Fibroblast of lung (primary cell): ENCODE results near the gene GSTT2. TPM values are rescaled to one million over a fixed set of nuclear protein-coding genes. Genes with fewer than 3 reads are reported as not detected.

ENCODE experiments used
- DNase-seq, 2 donors: peaks; one replicate each; pipeline versions ENCODE4 v3.0.0 to v3.0.0-alpha.2; 2010; ENCODE audit warnings: low read depth in 2 of 2
- H2AFZ ChIP-seq: 2 replicates; pipeline ENCODE4 v1.5.1; 2012; ENCODE audit warnings: low read length, control low read depth, inconsistent platforms
- H3K27ac ChIP-seq: 2 replicates; pipeline ENCODE4 v1.5.1; 2011; ENCODE audit warnings: low read length, control low read depth; ENCODE audit not compliant: insufficient read depth
- H3K27me3 ChIP-seq: 2 replicates; pipeline ENCODE4 v1.5.1; 2011; ENCODE audit warnings: mild to moderate bottlenecking, low read length; ENCODE audit not compliant: control insufficient read depth, insufficient read depth
- H3K36me3 ChIP-seq: 2 replicates; pipeline ENCODE4 v1.5.1; 2011; ENCODE audit warnings: low read length; ENCODE audit not compliant: control insufficient read depth, insufficient read depth
- H3K4me1 ChIP-seq: 2 replicates; pipeline ENCODE4 v1.5.1; 2011; ENCODE audit warnings: low read length; ENCODE audit not compliant: control insufficient read depth, insufficient read depth; ENCODE audit errors: extremely low read depth
- H3K4me2 ChIP-seq: 2 replicates; pipeline ENCODE4 v1.5.1; 2011; ENCODE audit warnings: low read length, control low read depth; ENCODE audit not compliant: insufficient read depth; ENCODE audit errors: extremely low read depth
- H3K4me3 ChIP-seq, 4 experiments: fragments of 200-600 bp in 1 of 4; sonication (generic) in 1 of 4; replicated peaks in 1 of 4; 2 replicates each; pipeline ENCODE4 v1.5.1; 2011 to 2016; ENCODE audit warnings: low read length in 4 of 4, low read depth in 3 of 4, mild to moderate bottlenecking in 3 of 4, control low read depth in 2 of 4, inconsistent platforms in 1 of 4, mixed read lengths in 1 of 4; ENCODE audit not compliant: insufficient read depth in 1 of 4; ENCODE audit errors: control extremely low read depth in 1 of 4
- H3K79me2 ChIP-seq: 2 replicates; pipeline ENCODE4 v1.5.1; 2012; ENCODE audit warnings: mild to moderate bottlenecking, low read length, inconsistent platforms; ENCODE audit not compliant: control insufficient read depth, insufficient read depth
- H3K9ac ChIP-seq: 2 replicates; pipeline ENCODE4 v1.5.1; 2011; ENCODE audit warnings: mild to moderate bottlenecking, low read length, control low read depth; ENCODE audit not compliant: insufficient read depth
- H3K9me3 ChIP-seq: 2 replicates; pipeline ENCODE4 v1.5.1; 2012; ENCODE audit warnings: low read depth, low read length; ENCODE audit not compliant: control insufficient read depth, insufficient read depth
- H4K20me1 ChIP-seq: 2 replicates; pipeline ENCODE4 v1.5.1; 2011; ENCODE audit warnings: low read length; ENCODE audit not compliant: control insufficient read depth, insufficient read depth; ENCODE audit errors: extremely low read depth
- CTCF ChIP-seq, 2 donors: IDR thresholded peaks in 1 of 2; conservative IDR thresholded peaks in 1 of 2; 1 replicate in 1 of 2; 2 replicates in 1 of 2; pipeline ENCODE4 v1.5.1; 2011 to 2012; ENCODE audit warnings: low read length in 2 of 2, control low read depth in 1 of 2, inconsistent platforms in 1 of 2, low read depth in 1 of 2, mild to moderate bottlenecking in 1 of 2
- EZH2 ChIP-seq: IDR thresholded peaks from 2 replicates; pipeline ENCODE4 v1.5.1; 2012; ENCODE audit warnings: low read length, control low read depth, mild to moderate bottlenecking; ENCODE audit errors: missing control alignments
- polyA plus RNA-seq, 2 donors: library from polyadenylated mRNA; depleted of rRNA in 1 of 2; stranded (reverse) in 1 of 2; unstranded in 1 of 2; fragments of >200 nt; gene quantifications; 2 replicates each; pipeline ENCODE4 v1.2.1, GENCODE V29; 2011 to 2012; ENCODE audit warnings: missing spikeins in 1 of 2
- total RNA-seq: library from RNA; depleted of rRNA; stranded (reverse); fragments of >200 nt; gene quantifications from 2 replicates; pipeline ENCODE4 v1.2.1, GENCODE V29; 2014

The GSTT2 gene
- total and polyA plus RNA-seq, 2 donors (not counting 1 experiment from before 2014, with no cell fraction given), result 0.33 to 2.4 TPM

DNA sequence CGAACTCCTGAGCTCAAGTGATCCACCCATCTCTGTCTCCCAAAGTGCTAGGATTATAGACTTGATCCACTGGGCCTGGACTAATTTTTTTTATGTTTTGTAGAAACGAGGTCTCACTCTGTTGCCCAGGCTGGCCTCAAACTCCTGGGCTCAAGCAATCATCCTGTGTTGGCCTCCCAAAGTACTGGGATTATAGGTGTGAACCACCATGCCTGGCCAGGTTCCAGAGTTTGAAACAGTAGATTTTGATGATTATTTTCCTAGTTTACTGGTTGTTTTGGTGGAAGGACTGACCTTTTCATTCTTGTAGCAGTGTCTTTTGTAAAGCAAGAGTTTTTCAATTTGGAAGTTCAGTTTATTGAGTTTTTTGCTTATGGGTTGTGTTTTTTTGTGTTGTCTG is 46.1 kb downstream of the GSTT2 start:
- Histone ChIP-seq H3K27ac (no peak overlapping the region), H3K4me2 (no peak overlapping the region), H3K4me3 (no peak overlapping the region), H3K9ac (no peak overlapping the region), H3K4me1 (no peaks in the 10 kb centered on the region), H3K9me3 (no peaks in the 10 kb centered on the region), H3K79me2 (peaks cover 15% of the 10 kb centered on the region), H4K20me1 (peaks cover 2% of the 10 kb centered on the region), H3K27me3 (no peaks in the 10 kb centered on the region), H2AFZ (no peak overlapping the region), H3K36me3 (no peaks in the 10 kb centered on the region)
- no peak for DNase-seq
- TF ChIP-seq CTCF (conservative IDR thresholded peaks at IDR 0.05 in 1 of 2, IDR thresholded peaks at IDR 0.05 in 1 of 2; ENCODE audit: low read depth in 1 of 2, low read length in 2 of 2) (no peak), EZH2 (no peak)

DNA sequence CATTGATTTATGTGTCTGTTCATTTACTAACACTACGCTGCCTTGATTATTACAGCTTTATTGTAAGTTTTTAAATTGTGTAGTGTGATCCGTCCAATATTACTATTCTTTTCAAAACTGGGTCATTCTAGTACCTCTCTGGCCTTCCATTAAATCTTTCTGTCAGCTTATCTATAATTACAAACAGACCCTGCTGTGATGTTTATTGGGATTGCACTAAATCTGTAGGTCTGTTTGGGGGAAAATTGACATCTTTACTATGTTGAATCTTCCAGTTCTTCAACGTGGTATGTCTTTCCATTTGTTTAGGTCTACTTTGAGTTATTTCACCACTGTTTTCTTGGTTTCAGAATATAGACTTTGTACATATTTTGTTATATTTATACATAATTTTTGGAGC is 46.8 kb downstream of the GSTT2 start:
- TF ChIP-seq EZH2, result no peak
- no peak for TF ChIP-seq CTCF (conservative IDR thresholded peaks at IDR 0.05 in 1 of 2, IDR thresholded peaks at IDR 0.05 in 1 of 2; ENCODE audit: low read depth in 1 of 2, low read length in 2 of 2)
- no peak overlapping the region for H2AFZ ChIP-seq
- H3K4me1 ChIP-seq, result no peaks in the 10 kb centered on the region
- no peak overlapping the region for H3K4me2 ChIP-seq
- no peaks in the 10 kb centered on the region for H3K27me3 ChIP-seq
- H3K4me3 ChIP-seq, result no peak overlapping the region
- no peak for DNase-seq
- peaks cover 2% of the 10 kb centered on the region for H4K20me1 ChIP-seq
- H3K9ac ChIP-seq, result no peak overlapping the region
- no peaks in the 10 kb centered on the region for H3K9me3 ChIP-seq
- peaks cover 12% of the 10 kb centered on the region for H3K79me2 ChIP-seq
- H3K27ac ChIP-seq, result no peak overlapping the region
- no peaks in the 10 kb centered on the region for H3K36me3 ChIP-seq

DNA sequence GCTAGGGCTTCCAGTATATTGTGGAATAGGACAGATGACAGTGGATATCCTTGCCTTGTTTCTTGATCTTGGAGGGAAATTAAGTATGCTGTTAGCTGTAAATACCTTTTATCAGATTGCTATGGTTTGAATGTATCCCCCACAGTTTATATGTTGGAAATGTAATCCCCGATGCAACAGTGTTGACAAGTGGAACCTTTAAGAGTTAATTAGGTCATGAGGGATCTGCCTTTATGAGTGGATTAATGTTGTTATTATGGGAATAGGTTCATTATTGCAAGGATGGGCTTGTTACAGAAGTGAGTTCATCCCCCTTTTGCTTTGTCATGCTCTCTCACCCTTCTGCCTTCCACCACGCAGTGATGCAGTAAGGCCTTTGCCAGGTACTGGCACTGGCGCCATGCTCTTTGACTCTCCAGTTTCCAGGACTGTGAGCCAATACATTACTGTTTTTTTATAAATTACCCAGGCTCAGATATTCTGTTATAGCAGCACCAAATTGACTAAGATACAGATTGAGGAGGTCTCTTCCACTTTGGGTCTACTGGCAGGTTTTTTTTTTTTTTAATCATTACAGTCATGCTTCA is 47.5 kb downstream of the GSTT2 start:
- peaks cover 2% of the 10 kb centered on the region for H4K20me1 ChIP-seq
- H3K27me3 ChIP-seq, result no peaks in the 10 kb centered on the region
- no peaks in the 10 kb centered on the region for H3K9me3 ChIP-seq
- H3K9ac ChIP-seq, result no peak overlapping the region
- H3K4me1 ChIP-seq, result no peaks in the 10 kb centered on the region
- no peak overlapping the region for H3K27ac ChIP-seq
- H3K36me3 ChIP-seq, result no peaks in the 10 kb centered on the region
- no peak overlapping the region for H2AFZ ChIP-seq
- TF ChIP-seq EZH2 (no peak), CTCF (conservative IDR thresholded peaks at IDR 0.05 in 1 of 2, IDR thresholded peaks at IDR 0.05 in 1 of 2; ENCODE audit: low read depth in 1 of 2, low read length in 2 of 2) (no peak)
- DNase-seq, result no peak
- no peak overlapping the region for H3K4me3 ChIP-seq
- H3K79me2 ChIP-seq, result peaks cover 12% of the 10 kb centered on the region
- no peak overlapping the region for H3K4me2 ChIP-seq
